HepG2 (cell line): Measurements from ENCODE around the gene TRH. TPM values are rescaled to one million over a fixed set of nuclear protein-coding genes. Genes with fewer than 3 reads are reported as not detected.

ENCODE experiments used
- ATAC-seq: fragments of 200-7000 bp; cut with Tn5 transposase; 3 replicates; pipeline ENCODE4 v1.9.1; 2020; ENCODE audit warnings: mild to moderate bottlenecking, moderate library complexity
- BruUV-seq: library from RNA; stranded (reverse); fragments of 400-500 nt; replicated peaks from 2 replicates; lab custom pipeline; 2021; lab: Mats Ljungman, UMichigan
- CTCF ChIA-PET: fragments of 300-600 bp; formaldehyde crosslinking; extraction: SDS; loops from one replicate; lab custom pipeline; 2021; ENCODE audit warnings: low total read pairs, inconsistent platforms, low intra/inter-chr PET ratio; lab: Yijun Ruan, JAX
- POLR2A ChIA-PET: fragments of 350-600 bp; sonication (Branson Sonifier 250); formaldehyde crosslinking; loops from one replicate; lab custom pipeline; 2020; ENCODE audit warnings: antibody characterized with exemption, inconsistent platforms; lab: Yijun Ruan, JAX
- DNase-seq: peaks from one replicate; pipeline ENCODE4 v3.0.0-alpha.2; 2015; ENCODE audit warnings: low spot score
- FAIRE-seq: peaks from 3 replicates; lab custom pipeline; 2011; peaks lifted over from hg19 to GRCh38; lab: Jason Lieb, UNC
- H2AFZ ChIP-seq: one replicate; pipeline ENCODE4 v1.6.1; 2011; ENCODE audit warnings: low read length, inconsistent platforms
- H3K27ac ChIP-seq: fragments of 300-600 bp; 3 replicates; pipeline ENCODE4 v1.8.0; 2011; ENCODE audit warnings: mixed run types, mild to moderate bottlenecking, mixed read lengths, low read length, inconsistent platforms; ENCODE audit not compliant: insufficient read depth; ENCODE audit errors: extremely low read length
- H3K27me3 ChIP-seq, 2 experiments: fragments of 200-600 bp in 1 of 2; 2 replicates in 1 of 2; 3 replicates in 1 of 2; pipeline versions ENCODE4 v1.6.0 to v1.8.0; 2011; ENCODE audit warnings: low read length in 2 of 2, mild to moderate bottlenecking in 2 of 2, moderate library complexity in 2 of 2, inconsistent platforms in 1 of 2; ENCODE audit not compliant: insufficient read depth in 2 of 2, control insufficient read depth in 1 of 2
- H3K36me3 ChIP-seq, 2 experiments: fragments of 200-600 bp in 1 of 2; replicated peaks in 1 of 2; 2 replicates in 1 of 2; 3 replicates in 1 of 2; pipeline versions ENCODE4 v1.5.1 to v1.8.0; 2011; ENCODE audit warnings: low read length in 2 of 2, inconsistent platforms in 1 of 2; ENCODE audit not compliant: insufficient read depth in 2 of 2, control insufficient read depth in 1 of 2
- H3K4me1 ChIP-seq: 2 replicates; pipeline ENCODE4 v1.5.1; 2012; ENCODE audit warnings: low read length, inconsistent platforms; ENCODE audit not compliant: insufficient read depth
- H3K4me2 ChIP-seq: 2 replicates; pipeline ENCODE4 v1.6.0; 2011; ENCODE audit warnings: low read depth, low read length, inconsistent platforms
- H3K4me3 ChIP-seq, 3 experiments: fragments of 200-600 bp in 1 of 3; sonication (generic), shearing (Covaris generic) in 1 of 3; replicated peaks in 1 of 3; 2 replicates each; pipeline ENCODE4 v1.5.1; 2011 to 2016; ENCODE audit warnings: low read length in 3 of 3, inconsistent platforms in 2 of 3, low read depth in 2 of 3, mild to moderate bottlenecking in 2 of 3, control low read depth in 1 of 3, mixed read lengths in 1 of 3; ENCODE audit not compliant: insufficient read depth in 1 of 3
- H3K79me2 ChIP-seq: one replicate; pipeline ENCODE4 v1.6.1; 2011; ENCODE audit warnings: low read length, inconsistent platforms; ENCODE audit not compliant: insufficient read depth
- H3K9ac ChIP-seq: 2 replicates; pipeline ENCODE4 v1.6.0; 2011; ENCODE audit warnings: mild to moderate bottlenecking, low read depth, low read length, inconsistent platforms; ENCODE audit not compliant: insufficient read depth
- H3K9me3 ChIP-seq: 2 replicates; pipeline ENCODE4 v1.5.1; 2012; ENCODE audit warnings: mild to moderate bottlenecking, low read length
- H4K20me1 ChIP-seq: 2 replicates; pipeline ENCODE4 v1.6.0; 2011; ENCODE audit warnings: inconsistent platforms, mild to moderate bottlenecking, low read length, moderate library complexity; ENCODE audit not compliant: insufficient read depth
- CHD4 ChIP-seq: fragments of 200-600 bp; sonication (generic); IDR thresholded peaks from 2 replicates; pipeline ENCODE4 v1.7.0; 2017; ENCODE audit warnings: mild to moderate bottlenecking, low read length, borderline replicate concordance
- FOXP1 ChIP-seq, 2 experiments: fragments of 450-650 bp in 1 of 2; IDR thresholded peaks; 2 replicates each; pipeline ENCODE4 v1.6.1; 2017 to 2018; ENCODE audit warnings: antibody characterized with exemption in 1 of 2
- RFXANK ChIP-seq: IDR thresholded peaks from 2 replicates; pipeline ENCODE4 v1.6.1; 2016
- WGBS: methylation state at CpG from one replicate; pipeline ENCODE4 v1.1.6; 2017; ENCODE audit warnings: low lambda C conversion rate; 5-methylcytosine and 5-hydroxymethylcytosine counted together
- in situ Hi-C: cut with HindIII; loops from 2 replicates; pipeline ENCODE4 v1.10.0; 2017; ENCODE audit warnings: low pct_unique_long_range_greater_than_20kb; ENCODE audit not compliant: extremely low pct_ligation_motif_present
- intact Hi-C: fragments of 100-400 bp; cut with micrococcal nuclease; formaldehyde crosslinking; loops from one replicate; pipeline ENCODE4 v1.10.0; 2022; ENCODE audit not compliant: unreplicated experiment
- polyA plus RNA-seq, 8 experiments: library from polyadenylated mRNA; depleted of rRNA in 3 of 8; stranded (reverse) in 7 of 8; unstranded in 1 of 8; fragments of >200 nt; fragmentation: Illumina TruSeq in 4 of 8; extraction: Trizol in 4 of 8; gene quantifications; 2 replicates each; pipeline versions ENCODE4 v1.2.1 to v1.2.3, GENCODE V29; 2011 to 2016; ENCODE audit warnings: low read depth in 4 of 8, missing spikeins in 1 of 8, mixed read lengths in 1 of 8; ENCODE audit not compliant: insufficient read depth in 1 of 8
- total RNA-seq, 5 experiments: library from RNA; depleted of rRNA; stranded (reverse); fragments of >200 nt; fragmentation: Illumina TruSeq; extraction: Trizol; gene quantifications; 2 replicates each; pipeline ENCODE4 v1.2.3, GENCODE V29; 2016; ENCODE audit warnings: low read depth in 1 of 5
- TF ChIP-seq, protein P1 (sequence below): fragments of 450-650 bp; IDR thresholded peaks from 2 replicates; pipeline ENCODE4 v1.6.1; 2016
- TF ChIP-seq, protein P2 (sequence below): sonication (generic); formaldehyde crosslinking; IDR thresholded peaks from 2 replicates; pipeline ENCODE4 v1.4.0; 2020; ENCODE audit warnings: missing genetic modification reagents, low read depth, mild to moderate bottlenecking, borderline replicate concordance

TRH gene
- total and polyA plus RNA-seq, 2 of the 13 experiments (the other 11 are each of a cell fraction or from before 2014, with no cell fraction given): not detected

GRCh38 chr3:129965937-129966336 is 8.6 kb upstream of the TRH start:
- no peak for TF ChIP-seq RFXANK
- no peak for TF ChIP-seq CHD4
- TF ChIP-seq, protein P1, sequence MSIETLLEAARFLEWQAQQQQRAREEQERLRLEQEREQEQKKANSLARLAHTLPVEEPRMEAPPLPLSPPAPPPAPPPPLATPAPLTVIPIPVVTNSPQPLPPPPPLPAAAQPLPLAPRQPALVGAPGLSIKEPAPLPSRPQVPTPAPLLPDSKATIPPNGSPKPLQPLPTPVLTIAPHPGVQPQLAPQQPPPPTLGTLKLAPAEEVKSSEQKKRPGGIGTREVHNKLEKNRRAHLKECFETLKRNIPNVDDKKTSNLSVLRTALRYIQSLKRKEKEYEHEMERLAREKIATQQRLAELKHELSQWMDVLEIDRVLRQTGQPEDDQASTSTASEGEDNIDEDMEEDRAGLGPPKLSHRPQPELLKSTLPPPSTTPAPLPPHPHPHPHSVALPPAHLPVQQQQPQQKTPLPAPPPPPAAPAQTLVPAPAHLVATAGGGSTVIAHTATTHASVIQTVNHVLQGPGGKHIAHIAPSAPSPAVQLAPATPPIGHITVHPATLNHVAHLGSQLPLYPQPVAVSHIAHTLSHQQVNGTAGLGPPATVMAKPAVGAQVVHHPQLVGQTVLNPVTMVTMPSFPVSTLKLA: peak; percentile 98
- Histone ChIP-seq H3K4me2 (no peak overlapping the region), H3K9me3 (no peaks in the 10 kb centered on the region), H4K20me1 (no peaks in the 10 kb centered on the region), H3K4me3 (no peak overlapping the region), H2AFZ (no peak overlapping the region), H3K4me1 (peaks cover 12% of the 10 kb centered on the region), H3K79me2 (no peaks in the 10 kb centered on the region), H3K27ac (no peak overlapping the region), H3K27me3 (no peaks in the 10 kb centered on the region; a peak in 1 of 5 replicates), H3K9ac (no peak overlapping the region), H3K36me3 (no peaks in the 10 kb centered on the region)
- DNase-seq: no peak
- 54% methylated on average over 2 of the region's 2 CpGs for WGBS
- ChIA-PET CTCF (no interaction called here), POLR2A (no interaction called here)
- in situ Hi-C loops: no loop called here
- ATAC-seq: no peak
- intact Hi-C loops: no loop called here
- no TSS peak for BruUV-seq
- no peak for FAIRE-seq

DNA sequence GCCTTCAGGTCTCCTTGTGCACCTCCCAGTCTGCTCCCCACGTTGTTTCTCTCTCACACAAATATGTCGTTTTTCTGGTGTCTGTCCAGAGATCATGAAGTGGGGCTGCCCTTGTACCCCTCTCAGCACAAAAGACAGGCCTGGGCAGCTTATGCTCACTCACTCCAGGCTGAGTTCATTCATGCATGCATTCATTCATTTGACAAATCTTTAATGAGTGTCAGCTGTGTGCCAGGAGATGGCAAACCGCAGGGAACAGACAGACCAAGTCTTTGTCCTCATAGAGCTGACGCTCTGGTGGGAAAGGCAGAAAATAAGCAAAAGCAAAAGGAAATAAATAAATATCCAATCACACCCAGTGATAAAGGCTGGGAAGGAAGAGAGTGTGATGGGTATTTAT is 7.6 kb upstream of the TRH start:
- no peak overlapping the region for H3K4me2 ChIP-seq
- H3K9ac ChIP-seq: no peak overlapping the region
- no peaks in the 10 kb centered on the region for H3K79me2 ChIP-seq
- 33% methylated on average over 4 of the region's 4 CpGs for WGBS
- H3K4me3 ChIP-seq: no peak overlapping the region
- H3K27ac ChIP-seq: no peak overlapping the region
- ATAC-seq: no peak
- intact Hi-C loops (no loop called here), in situ Hi-C loops (no loop called here)
- CTCF ChIA-PET: no interaction called here
- no peak for DNase-seq
- H3K36me3 ChIP-seq: no peaks in the 10 kb centered on the region
- no TSS peak for BruUV-seq
- FAIRE-seq: no peak
- H3K9me3 ChIP-seq: no peaks in the 10 kb centered on the region
- no peaks in the 10 kb centered on the region; a peak in 1 of 5 replicates for H3K27me3 ChIP-seq
- POLR2A ChIA-PET: no interaction called here
- TF ChIP-seq FOXP1 (IDR thresholded peaks at IDR 0.05) (no peak), FOXP1 (CRISPR knock-in tag; IDR thresholded peaks at IDR 0.05) (no peak)
- TF ChIP-seq, protein P2, sequence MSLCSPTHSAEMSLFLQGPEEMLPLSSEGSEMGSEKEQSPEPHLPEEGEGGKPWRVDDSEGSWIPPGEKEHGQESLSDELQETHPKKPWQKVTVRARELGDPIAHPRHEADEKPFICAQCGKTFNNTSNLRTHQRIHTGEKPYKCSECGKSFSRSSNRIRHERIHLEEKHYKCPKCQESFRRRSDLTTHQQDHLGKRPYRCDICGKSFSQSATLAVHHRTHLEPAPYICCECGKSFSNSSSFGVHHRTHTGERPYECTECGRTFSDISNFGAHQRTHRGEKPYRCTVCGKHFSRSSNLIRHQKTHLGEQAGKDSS: no peak
- no peak overlapping the region for H2AFZ ChIP-seq
- H4K20me1 ChIP-seq: no peaks in the 10 kb centered on the region
- H3K4me1 ChIP-seq: peaks cover 22% of the 10 kb centered on the region
